ENCODE measurements around the gene SLC2A8.

DNA sequence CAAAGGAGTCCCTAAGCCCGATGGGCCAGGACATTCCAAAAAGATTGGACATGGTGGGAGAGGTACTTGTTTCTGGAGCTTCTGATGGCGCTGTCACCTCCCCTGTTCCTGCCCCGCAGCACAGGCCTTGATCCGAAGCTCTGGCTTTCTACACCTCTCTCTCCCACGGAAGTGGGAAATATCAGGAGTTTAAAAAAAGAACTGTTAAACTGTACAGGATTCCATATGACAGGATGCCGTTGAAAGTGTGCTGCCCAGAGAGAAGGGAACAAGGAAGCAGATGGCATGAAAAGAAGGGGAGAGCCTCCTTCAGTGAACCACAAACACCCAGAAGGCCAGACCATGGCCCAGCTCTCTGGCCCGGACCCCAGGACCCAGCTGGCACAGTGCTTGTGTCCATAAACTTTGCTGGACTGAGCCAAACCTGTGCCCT, 26.8 kb upstream of the SLC2A8 start:
- TF ChIP-seq, protein P1, sequence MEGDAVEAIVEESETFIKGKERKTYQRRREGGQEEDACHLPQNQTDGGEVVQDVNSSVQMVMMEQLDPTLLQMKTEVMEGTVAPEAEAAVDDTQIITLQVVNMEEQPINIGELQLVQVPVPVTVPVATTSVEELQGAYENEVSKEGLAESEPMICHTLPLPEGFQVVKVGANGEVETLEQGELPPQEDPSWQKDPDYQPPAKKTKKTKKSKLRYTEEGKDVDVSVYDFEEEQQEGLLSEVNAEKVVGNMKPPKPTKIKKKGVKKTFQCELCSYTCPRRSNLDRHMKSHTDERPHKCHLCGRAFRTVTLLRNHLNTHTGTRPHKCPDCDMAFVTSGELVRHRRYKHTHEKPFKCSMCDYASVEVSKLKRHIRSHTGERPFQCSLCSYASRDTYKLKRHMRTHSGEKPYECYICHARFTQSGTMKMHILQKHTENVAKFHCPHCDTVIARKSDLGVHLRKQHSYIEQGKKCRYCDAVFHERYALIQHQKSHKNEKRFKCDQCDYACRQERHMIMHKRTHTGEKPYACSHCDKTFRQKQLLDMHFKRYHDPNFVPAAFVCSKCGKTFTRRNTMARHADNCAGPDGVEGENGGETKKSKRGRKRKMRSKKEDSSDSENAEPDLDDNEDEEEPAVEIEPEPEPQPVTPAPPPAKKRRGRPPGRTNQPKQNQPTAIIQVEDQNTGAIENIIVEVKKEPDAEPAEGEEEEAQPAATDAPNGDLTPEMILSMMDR (IDR thresholded peaks at IDR 0.05), result no peak
- TF ChIP-seq POLR2A (IDR thresholded peaks at IDR 0.05), result no peak
- TF ChIP-seq EP300 (IDR thresholded peaks at IDR 0.05; ENCODE audit: low read depth), result no peak
- no peak for TF ChIP-seq POLR2AphosphoS5 (IDR thresholded peaks at IDR 0.05)
